ENCODE data around the gene TRIM73.
"Not testable (repeated sequence)": the region's sequence is repeated elsewhere in the genome, so short reads cannot be mapped to it uniquely, and the experiment has no call there.

GRCh38 chr7:75358671-75359541, 36.5 kb upstream of the TRIM73 start:
- not testable (repeated sequence) for TF ChIP-seq CTCF (IDR thresholded peaks at IDR 0.05 in 4 of 5, conservative IDR thresholded peaks at IDR 0.05 in 1 of 5); POLR2A (IDR thresholded peaks at IDR 0.05)
